MM.1S (cell line): Measurements from ENCODE around the gene CACNA1D.

ENCODE experiments used
- EZH2 ChIP-seq: fragments of 300-600 bp; sonication (generic); optimal IDR thresholded peaks from 2 replicates; pipeline ENCODE3; 2017; ENCODE audit warnings: low read depth, mild to moderate bottlenecking, antibody characterized with exemption, low read length, mixed read lengths
- TF ChIP-seq, protein P1 (sequence below): fragments of 300-600 bp; sonication (generic); IDR thresholded peaks from 2 replicates; pipeline ENCODE4 v1.5.1; 2016; ENCODE audit warnings: antibody characterized with exemption, low read length, mixed read lengths

DNA sequence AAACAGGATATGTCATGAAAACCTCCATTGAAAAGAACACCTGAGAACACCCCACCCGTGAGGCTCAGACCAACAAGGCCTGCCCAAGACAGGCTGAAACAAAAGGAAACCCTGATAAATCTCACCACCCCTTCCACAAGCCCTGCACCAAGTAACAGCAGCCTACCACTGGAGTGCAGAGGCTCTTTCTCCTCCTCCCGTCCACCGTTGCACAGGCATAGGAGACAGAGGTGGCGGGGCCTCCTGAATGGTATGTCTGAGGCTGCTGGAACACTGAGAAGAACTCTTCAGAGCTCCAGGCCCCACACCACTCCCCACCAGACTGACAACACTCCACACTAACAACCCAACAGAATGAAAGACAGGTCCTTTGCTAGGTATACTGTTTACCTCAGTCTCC lies 330.4 kb downstream of the CACNA1D start:
- TF ChIP-seq, protein P1, sequence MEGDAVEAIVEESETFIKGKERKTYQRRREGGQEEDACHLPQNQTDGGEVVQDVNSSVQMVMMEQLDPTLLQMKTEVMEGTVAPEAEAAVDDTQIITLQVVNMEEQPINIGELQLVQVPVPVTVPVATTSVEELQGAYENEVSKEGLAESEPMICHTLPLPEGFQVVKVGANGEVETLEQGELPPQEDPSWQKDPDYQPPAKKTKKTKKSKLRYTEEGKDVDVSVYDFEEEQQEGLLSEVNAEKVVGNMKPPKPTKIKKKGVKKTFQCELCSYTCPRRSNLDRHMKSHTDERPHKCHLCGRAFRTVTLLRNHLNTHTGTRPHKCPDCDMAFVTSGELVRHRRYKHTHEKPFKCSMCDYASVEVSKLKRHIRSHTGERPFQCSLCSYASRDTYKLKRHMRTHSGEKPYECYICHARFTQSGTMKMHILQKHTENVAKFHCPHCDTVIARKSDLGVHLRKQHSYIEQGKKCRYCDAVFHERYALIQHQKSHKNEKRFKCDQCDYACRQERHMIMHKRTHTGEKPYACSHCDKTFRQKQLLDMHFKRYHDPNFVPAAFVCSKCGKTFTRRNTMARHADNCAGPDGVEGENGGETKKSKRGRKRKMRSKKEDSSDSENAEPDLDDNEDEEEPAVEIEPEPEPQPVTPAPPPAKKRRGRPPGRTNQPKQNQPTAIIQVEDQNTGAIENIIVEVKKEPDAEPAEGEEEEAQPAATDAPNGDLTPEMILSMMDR = no peak
- TF ChIP-seq EZH2 = no peak
